ENCODE results near the gene ERCC8. TPM values are rescaled to one million over a fixed set of nuclear protein-coding genes. Genes with fewer than 3 reads are reported as not detected.

The ERCC8 gene
- total and polyA plus RNA-seq, 9 of the 15 experiments (the other 6 are each of a cell fraction or from before 2014, with no cell fraction given): 10.1 to 41.8 (median 24.4) TPM

- TF ChIP-seq, protein P1, sequence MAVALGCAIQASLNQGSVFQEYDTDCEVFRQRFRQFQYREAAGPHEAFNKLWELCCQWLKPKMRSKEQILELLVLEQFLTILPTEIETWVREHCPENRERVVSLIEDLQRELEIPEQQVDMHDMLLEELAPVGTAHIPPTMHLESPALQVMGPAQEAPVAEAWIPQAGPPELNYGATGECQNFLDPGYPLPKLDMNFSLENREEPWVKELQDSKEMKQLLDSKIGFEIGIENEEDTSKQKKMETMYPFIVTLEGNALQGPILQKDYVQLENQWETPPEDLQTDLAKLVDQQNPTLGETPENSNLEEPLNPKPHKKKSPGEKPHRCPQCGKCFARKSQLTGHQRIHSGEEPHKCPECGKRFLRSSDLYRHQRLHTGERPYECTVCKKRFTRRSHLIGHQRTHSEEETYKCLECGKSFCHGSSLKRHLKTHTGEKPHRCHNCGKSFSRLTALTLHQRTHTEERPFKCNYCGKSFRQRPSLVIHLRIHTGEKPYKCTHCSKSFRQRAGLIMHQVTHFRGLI (CRISPR knock-in tag; IDR thresholded peaks at IDR 0.05): peak; percentile 60; the same call in 1 of the 2 replicates
- TF ChIP-seq ZNF311 (CRISPR knock-in tag; IDR thresholded peaks at IDR 0.05) (no peak), ZFPM2 (CRISPR knock-in tag; IDR thresholded peaks at IDR 0.05) (no peak)
Measured at GRCh38 chr5:60929024-60929423, 15.8 kb downstream of the ERCC8 start (continued).

GRCh38 chr5:60927450-60927849 is 17.4 kb downstream of the ERCC8 start:
- no peak overlapping the region for H3K4me2 ChIP-seq (ENCODE audit: insufficient read depth, low read length)
- no peaks in the 10 kb centered on the region for H4K20me1 ChIP-seq (replicated peaks; ENCODE audit: control insufficient read depth, insufficient read depth, low read length)
- CTCF ChIA-PET (ENCODE audit: low intra/inter-chr PET ratio): no interaction called here
- in situ Hi-C loops (cut with MboI): loop anchor here (25.0 kb wide), 1 partner anchor 240 kb away; no protein-coding TSS in a partner anchor
- H3K27me3 ChIP-seq (ENCODE audit: control insufficient read depth in 2 of 2, insufficient read depth in 2 of 2, low read length in 2 of 2): no peaks in the 10 kb centered on the region
- POLR2A ChIA-PET: no interaction called here
- ATAC-seq (no peak), DNase-seq (ENCODE audit: extremely low read depth in 1 of 4, low spot score in 3 of 4) (peak in 1 of 4 experiments; percentile 8), FAIRE-seq (no peak)
- no peak overlapping the region for H3K4me3 ChIP-seq
- peaks cover 2% of the 10 kb centered on the region; the same call in 1 of the 3 replicates for H3K79me2 ChIP-seq (ENCODE audit: control insufficient read depth, insufficient read depth, low read length)
- intact Hi-C loops (cut with micrococcal nuclease): loop anchor here (5.0 kb wide), 1 partner anchor 250 kb away; no protein-coding TSS in a partner anchor
- no peaks in the 10 kb centered on the region for H3K9me1 ChIP-seq (ENCODE audit: control insufficient read depth, insufficient read depth, low read length)
- H3K9ac ChIP-seq (ENCODE audit: insufficient read depth in 1 of 2, low read depth in 2 of 2, low read length in 2 of 2): no peak overlapping the region
- TF ChIP-seq VEZF1 (CRISPR knock-in tag; IDR thresholded peaks at IDR 0.05) (no peak), SIX5 (IDR thresholded peaks at IDR 0.05; ENCODE audit: borderline replicate concordance in 1 of 2, insufficient read depth in 1 of 2, low read depth in 1 of 2, low read length in 2 of 2) (no peak)
- H3K9me3 ChIP-seq (replicated peaks; ENCODE audit: control insufficient read depth, insufficient read depth, low read depth, low read length): no peaks in the 10 kb centered on the region
- BruUV-seq (replicated peaks): no TSS peak
- no peak overlapping the region for H2AFZ ChIP-seq (ENCODE audit: low read depth, low read length)
- peaks cover 24% of the 10 kb centered on the region; the same call in 2 of the 3 replicates for H3K36me3 ChIP-seq (ENCODE audit: control insufficient read depth, insufficient read depth, low read length)
- no peak overlapping the region for H3K27ac ChIP-seq (ENCODE audit: extremely low read depth, low read depth, low read length)
- no peaks in the 10 kb centered on the region for H3K4me1 ChIP-seq (replicated peaks in 1 of 2; ENCODE audit: control insufficient read depth in 2 of 2, insufficient read depth in 2 of 2, low read length in 2 of 2)

Data from K562 (cell line).